HepG2 (cell line): ENCODE measurements around the gene GRIK3. TPM values are rescaled to one million over a fixed set of nuclear protein-coding genes. Genes with fewer than 3 reads are reported as not detected.

ENCODE experiments used
- ATAC-seq: fragments of 200-7000 bp; cut with Tn5 transposase; 3 replicates; pipeline ENCODE4 v1.9.1; 2020; ENCODE audit warnings: mild to moderate bottlenecking, moderate library complexity
- BruUV-seq: library from RNA; stranded (reverse); fragments of 400-500 nt; replicated peaks from 2 replicates; lab custom pipeline; 2021; lab: Mats Ljungman, UMichigan
- CTCF ChIA-PET: fragments of 300-600 bp; formaldehyde crosslinking; extraction: SDS; loops from one replicate; lab custom pipeline; 2021; ENCODE audit warnings: low total read pairs, inconsistent platforms, low intra/inter-chr PET ratio; lab: Yijun Ruan, JAX
- POLR2A ChIA-PET: fragments of 350-600 bp; sonication (Branson Sonifier 250); formaldehyde crosslinking; loops from one replicate; lab custom pipeline; 2020; ENCODE audit warnings: antibody characterized with exemption, inconsistent platforms; lab: Yijun Ruan, JAX
- DNase-seq: peaks from one replicate; pipeline ENCODE4 v3.0.0-alpha.2; 2015; ENCODE audit warnings: low spot score
- FAIRE-seq: peaks from 3 replicates; lab custom pipeline; 2011; peaks lifted over from hg19 to GRCh38; lab: Jason Lieb, UNC
- H2AFZ ChIP-seq: one replicate; pipeline ENCODE4 v1.6.1; 2011; ENCODE audit warnings: low read length, inconsistent platforms
- H3K27ac ChIP-seq: fragments of 300-600 bp; 3 replicates; pipeline ENCODE4 v1.8.0; 2011; ENCODE audit warnings: mixed run types, mild to moderate bottlenecking, mixed read lengths, low read length, inconsistent platforms; ENCODE audit not compliant: insufficient read depth; ENCODE audit errors: extremely low read length
- H3K27me3 ChIP-seq, 2 experiments: fragments of 200-600 bp in 1 of 2; 2 replicates in 1 of 2; 3 replicates in 1 of 2; pipeline versions ENCODE4 v1.6.0 to v1.8.0; 2011; ENCODE audit warnings: low read length in 2 of 2, mild to moderate bottlenecking in 2 of 2, moderate library complexity in 2 of 2, inconsistent platforms in 1 of 2; ENCODE audit not compliant: insufficient read depth in 2 of 2, control insufficient read depth in 1 of 2
- H3K36me3 ChIP-seq, 2 experiments: fragments of 200-600 bp in 1 of 2; replicated peaks in 1 of 2; 2 replicates in 1 of 2; 3 replicates in 1 of 2; pipeline versions ENCODE4 v1.5.1 to v1.8.0; 2011; ENCODE audit warnings: low read length in 2 of 2, inconsistent platforms in 1 of 2; ENCODE audit not compliant: insufficient read depth in 2 of 2, control insufficient read depth in 1 of 2
- H3K4me1 ChIP-seq: 2 replicates; pipeline ENCODE4 v1.5.1; 2012; ENCODE audit warnings: low read length, inconsistent platforms; ENCODE audit not compliant: insufficient read depth
- H3K4me2 ChIP-seq: 2 replicates; pipeline ENCODE4 v1.6.0; 2011; ENCODE audit warnings: low read depth, low read length, inconsistent platforms
- H3K4me3 ChIP-seq, 3 experiments: fragments of 200-600 bp in 1 of 3; sonication (generic), shearing (Covaris generic) in 1 of 3; replicated peaks in 1 of 3; 2 replicates each; pipeline ENCODE4 v1.5.1; 2011 to 2016; ENCODE audit warnings: low read length in 3 of 3, inconsistent platforms in 2 of 3, low read depth in 2 of 3, mild to moderate bottlenecking in 2 of 3, control low read depth in 1 of 3, mixed read lengths in 1 of 3; ENCODE audit not compliant: insufficient read depth in 1 of 3
- H3K79me2 ChIP-seq: one replicate; pipeline ENCODE4 v1.6.1; 2011; ENCODE audit warnings: low read length, inconsistent platforms; ENCODE audit not compliant: insufficient read depth
- H3K9ac ChIP-seq: 2 replicates; pipeline ENCODE4 v1.6.0; 2011; ENCODE audit warnings: mild to moderate bottlenecking, low read depth, low read length, inconsistent platforms; ENCODE audit not compliant: insufficient read depth
- H3K9me3 ChIP-seq: 2 replicates; pipeline ENCODE4 v1.5.1; 2012; ENCODE audit warnings: mild to moderate bottlenecking, low read length
- H4K20me1 ChIP-seq: 2 replicates; pipeline ENCODE4 v1.6.0; 2011; ENCODE audit warnings: inconsistent platforms, mild to moderate bottlenecking, low read length, moderate library complexity; ENCODE audit not compliant: insufficient read depth
- ATF1 ChIP-seq: IDR thresholded peaks from 2 replicates; pipeline ENCODE4 v1.6.1; 2016; ENCODE audit warnings: mild to moderate bottlenecking, control low read depth
- GATA4 ChIP-seq: sonication (generic); IDR thresholded peaks from 2 replicates; pipeline ENCODE4 v1.6.1; 2016; ENCODE audit warnings: antibody characterized with exemption, low read depth, borderline replicate concordance
- MIER2 ChIP-seq: IDR thresholded peaks from 2 replicates; pipeline ENCODE4 v1.6.1; 2016; ENCODE audit warnings: missing biosample characterization, missing genetic modification reagents
- PHF5A ChIP-seq: IDR thresholded peaks from one replicate; pipeline ENCODE4 v1.6.1; 2018; ENCODE audit warnings: low read depth, missing genetic modification reagents; ENCODE audit not compliant: unreplicated experiment
- RAD21 ChIP-seq: fragments of 450-650 bp; formaldehyde crosslinking; IDR thresholded peaks from 2 replicates; pipeline ENCODE4 v1.5.0; 2020; ENCODE audit warnings: mild to moderate bottlenecking
- RBM22 ChIP-seq: fragments of 200-400 bp; formaldehyde crosslinking; optimal IDR thresholded peaks from 2 replicates; pipeline ENCODE3; 2017; ENCODE audit warnings: mild to moderate bottlenecking, low read length, moderate library complexity
- SAP130 ChIP-seq: IDR thresholded peaks from 2 replicates; pipeline ENCODE4 v1.6.1; 2016; ENCODE audit warnings: low read depth
- SOX5 ChIP-seq: IDR thresholded peaks from 2 replicates; pipeline ENCODE4 v1.6.1; 2016; ENCODE audit warnings: borderline replicate concordance
- SP1 ChIP-seq, 2 experiments: fragments of 450-650 bp in 1 of 2; sonication (generic) in 1 of 2; formaldehyde crosslinking in 1 of 2; IDR thresholded peaks; 2 replicates each; pipeline versions ENCODE4 v1.4.0 to v1.6.1; 2016 to 2020; ENCODE audit warnings: missing genetic modification reagents in 1 of 2
- THAP11 ChIP-seq: IDR thresholded peaks from 2 replicates; pipeline ENCODE4 v1.6.1; 2016; ENCODE audit warnings: missing biosample characterization, missing genetic modification reagents
- ZBTB3 ChIP-seq: sonication (generic); formaldehyde crosslinking; IDR thresholded peaks from 2 replicates; pipeline ENCODE4 v1.4.0; 2020; ENCODE audit warnings: low read depth, mild to moderate bottlenecking, moderate library complexity, missing genetic modification reagents, borderline replicate concordance
- ZC3H4 ChIP-seq: sonication (generic); formaldehyde crosslinking; IDR thresholded peaks from 2 replicates; pipeline ENCODE4 v1.4.0; 2020; ENCODE audit warnings: missing genetic modification reagents, borderline replicate concordance
- ZMYM4 ChIP-seq: sonication (generic); formaldehyde crosslinking; IDR thresholded peaks from 2 replicates; pipeline ENCODE4 v1.8.1; 2023; ENCODE audit warnings: mild to moderate bottlenecking, missing genetic modification reagents
- ZNF350 ChIP-seq: sonication (generic); formaldehyde crosslinking; IDR thresholded peaks from 2 replicates; pipeline ENCODE4 v1.4.0; 2020; ENCODE audit warnings: mild to moderate bottlenecking, low read depth, missing genetic modification reagents, borderline replicate concordance
- ZNF589 ChIP-seq: sonication (generic); formaldehyde crosslinking; conservative IDR thresholded peaks from 2 replicates; pipeline ENCODE4 v1.8.0; 2022; ENCODE audit warnings: mild to moderate bottlenecking, moderate library complexity, missing genetic modification reagents
- ZNF614 ChIP-seq: IDR thresholded peaks from 2 replicates; pipeline ENCODE4 v1.6.1; 2018; ENCODE audit warnings: missing biosample characterization, missing genetic modification reagents, inconsistent platforms, borderline replicate concordance
- ZSCAN31 ChIP-seq: sonication (generic); formaldehyde crosslinking; IDR thresholded peaks from 2 replicates; pipeline ENCODE4 v1.5.0; 2020; ENCODE audit warnings: low read depth, mild to moderate bottlenecking, missing genetic modification reagents
- WGBS: methylation state at CpG from one replicate; pipeline ENCODE4 v1.1.6; 2017; ENCODE audit warnings: low lambda C conversion rate; 5-methylcytosine and 5-hydroxymethylcytosine counted together
- in situ Hi-C: cut with HindIII; loops from 2 replicates; pipeline ENCODE4 v1.10.0; 2017; ENCODE audit warnings: low pct_unique_long_range_greater_than_20kb; ENCODE audit not compliant: extremely low pct_ligation_motif_present
- intact Hi-C: fragments of 100-400 bp; cut with micrococcal nuclease; formaldehyde crosslinking; loops from one replicate; pipeline ENCODE4 v1.10.0; 2022; ENCODE audit not compliant: unreplicated experiment
- polyA plus RNA-seq, 8 experiments: library from polyadenylated mRNA; depleted of rRNA in 3 of 8; stranded (reverse) in 7 of 8; unstranded in 1 of 8; fragments of >200 nt; fragmentation: Illumina TruSeq in 4 of 8; extraction: Trizol in 4 of 8; gene quantifications; 2 replicates each; pipeline versions ENCODE4 v1.2.1 to v1.2.3, GENCODE V29; 2011 to 2016; ENCODE audit warnings: low read depth in 4 of 8, missing spikeins in 1 of 8, mixed read lengths in 1 of 8; ENCODE audit not compliant: insufficient read depth in 1 of 8
- total RNA-seq, 5 experiments: library from RNA; depleted of rRNA; stranded (reverse); fragments of >200 nt; fragmentation: Illumina TruSeq; extraction: Trizol; gene quantifications; 2 replicates each; pipeline ENCODE4 v1.2.3, GENCODE V29; 2016; ENCODE audit warnings: low read depth in 1 of 5
- TF ChIP-seq, protein P1 (sequence below): sonication (generic); formaldehyde crosslinking; IDR thresholded peaks from 2 replicates; pipeline ENCODE4 v1.8.0; 2022; ENCODE audit warnings: missing genetic modification reagents, mild to moderate bottlenecking, moderate library complexity, borderline replicate concordance
- TF ChIP-seq, protein P2 (sequence below): sonication (generic); formaldehyde crosslinking; IDR thresholded peaks from 2 replicates; pipeline ENCODE4 v1.4.0; 2020; ENCODE audit warnings: missing genetic modification reagents; ENCODE audit errors: not compliant biosample characterization
- TF ChIP-seq, protein P3 (sequence below): sonication (generic); formaldehyde crosslinking; IDR thresholded peaks from 2 replicates; pipeline ENCODE4 v1.4.0; 2020; ENCODE audit warnings: missing genetic modification reagents

Gene GRIK3
- total and polyA plus RNA-seq, 2 of the 13 experiments (the other 11 are each of a cell fraction or from before 2014, with no cell fraction given), result not detected

DNA sequence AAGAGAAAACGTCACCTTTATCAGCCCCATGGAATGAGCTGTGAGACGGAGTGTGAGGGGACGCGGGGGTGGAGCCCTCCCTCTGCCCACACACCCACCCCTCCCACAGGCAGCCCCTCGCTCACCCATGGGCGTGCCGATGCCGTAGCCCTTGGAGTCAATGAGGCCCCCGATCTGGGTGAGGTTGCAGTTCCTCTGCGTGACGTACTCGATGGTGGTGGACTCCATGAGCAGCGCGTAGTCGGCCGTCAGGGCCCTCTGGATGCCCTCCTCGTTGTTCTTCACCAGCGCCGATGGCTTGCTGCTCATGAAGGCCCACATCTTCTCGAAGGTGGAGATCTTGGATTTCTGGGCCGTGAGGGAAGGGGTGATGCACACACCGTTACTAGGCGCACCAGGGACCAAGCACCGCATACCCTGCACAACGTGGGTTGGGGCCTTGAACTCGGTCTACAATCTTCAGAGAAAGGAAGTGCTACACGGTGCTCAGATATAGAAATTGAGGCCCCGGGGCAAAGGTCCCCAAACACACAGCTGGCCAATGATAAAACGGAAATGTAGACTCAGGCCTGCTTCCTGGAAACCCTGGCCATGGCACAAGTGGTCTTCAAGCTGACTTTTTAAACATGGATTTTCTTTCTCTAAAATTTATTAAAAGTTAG, 228.2 kb downstream of the GRIK3 start:
- no TSS peak for BruUV-seq
- no peak for DNase-seq
- no peaks in the 10 kb centered on the region for H3K4me1 ChIP-seq
- H3K9ac ChIP-seq, result no peak overlapping the region
- H3K27me3 ChIP-seq, result peaks cover 9 to 36% of the 10 kb centered on the region in 2 experiments; a peak in 4 of 5 replicates
- no peak overlapping the region for H2AFZ ChIP-seq
- intact Hi-C loops, result no loop called here
- ChIA-PET POLR2A (no interaction called here), CTCF (no interaction called here)
- no peak overlapping the region for H3K27ac ChIP-seq
- in situ Hi-C loops, result no loop called here
- WGBS, result 14% methylated on average over 12 of the region's 29 CpGs
- no peaks in the 10 kb centered on the region for H3K36me3 ChIP-seq
- ATAC-seq, result no peak
- no peaks in the 10 kb centered on the region for H4K20me1 ChIP-seq
- no peak overlapping the region for H3K4me2 ChIP-seq
- no peak for FAIRE-seq
- no peaks in the 10 kb centered on the region for H3K9me3 ChIP-seq
- H3K4me3 ChIP-seq, result no peak overlapping the region
- TF ChIP-seq SOX5 (CRISPR knock-in tag), result no peak
- TF ChIP-seq, protein P1, sequence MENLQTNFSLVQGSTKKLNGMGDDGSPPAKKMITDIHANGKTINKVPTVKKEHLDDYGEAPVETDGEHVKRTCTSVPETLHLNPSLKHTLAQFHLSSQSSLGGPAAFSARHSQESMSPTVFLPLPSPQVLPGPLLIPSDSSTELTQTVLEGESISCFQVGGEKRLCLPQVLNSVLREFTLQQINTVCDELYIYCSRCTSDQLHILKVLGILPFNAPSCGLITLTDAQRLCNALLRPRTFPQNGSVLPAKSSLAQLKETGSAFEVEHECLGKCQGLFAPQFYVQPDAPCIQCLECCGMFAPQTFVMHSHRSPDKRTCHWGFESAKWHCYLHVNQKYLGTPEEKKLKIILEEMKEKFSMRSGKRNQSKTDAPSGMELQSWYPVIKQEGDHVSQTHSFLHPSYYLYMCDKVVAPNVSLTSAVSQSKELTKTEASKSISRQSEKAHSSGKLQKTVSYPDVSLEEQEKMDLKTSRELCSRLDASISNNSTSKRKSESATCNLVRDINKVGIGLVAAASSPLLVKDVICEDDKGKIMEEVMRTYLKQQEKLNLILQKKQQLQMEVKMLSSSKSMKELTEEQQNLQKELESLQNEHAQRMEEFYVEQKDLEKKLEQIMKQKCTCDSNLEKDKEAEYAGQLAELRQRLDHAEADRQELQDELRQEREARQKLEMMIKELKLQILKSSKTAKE (CRISPR knock-in tag), result no peak
- TF ChIP-seq ZBTB3 (CRISPR knock-in tag), result no peak
- no peak for TF ChIP-seq PHF5A
- no peak for TF ChIP-seq ZNF589
- no peak for TF ChIP-seq RBM22
- TF ChIP-seq SAP130 (CRISPR knock-in tag), result no peak
- no peak for TF ChIP-seq ZNF350 (CRISPR knock-in tag)
- TF ChIP-seq SP1 (IDR thresholded peaks at IDR 0.05), result no peak
- no peak for TF ChIP-seq SP1 (CRISPR knock-in tag; IDR thresholded peaks at IDR 0.05)
- no peak for TF ChIP-seq ZSCAN31
- no peak for TF ChIP-seq ZC3H4 (CRISPR knock-in tag)
- TF ChIP-seq ZMYM4 (CRISPR knock-in tag), result no peak
- no peak for TF ChIP-seq GATA4
- TF ChIP-seq RAD21, result no peak
- TF ChIP-seq MIER2 (CRISPR knock-in tag), result no peak
- TF ChIP-seq, protein P2, sequence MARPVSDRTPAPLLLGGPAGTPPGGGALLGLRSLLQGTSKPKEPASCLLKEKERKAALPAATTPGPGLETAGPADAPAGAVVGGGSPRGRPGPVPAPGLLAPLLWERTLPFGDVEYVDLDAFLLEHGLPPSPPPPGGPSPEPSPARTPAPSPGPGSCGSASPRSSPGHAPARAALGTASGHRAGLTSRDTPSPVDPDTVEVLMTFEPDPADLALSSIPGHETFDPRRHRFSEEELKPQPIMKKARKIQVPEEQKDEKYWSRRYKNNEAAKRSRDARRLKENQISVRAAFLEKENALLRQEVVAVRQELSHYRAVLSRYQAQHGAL, result no peak
- TF ChIP-seq, protein P3, sequence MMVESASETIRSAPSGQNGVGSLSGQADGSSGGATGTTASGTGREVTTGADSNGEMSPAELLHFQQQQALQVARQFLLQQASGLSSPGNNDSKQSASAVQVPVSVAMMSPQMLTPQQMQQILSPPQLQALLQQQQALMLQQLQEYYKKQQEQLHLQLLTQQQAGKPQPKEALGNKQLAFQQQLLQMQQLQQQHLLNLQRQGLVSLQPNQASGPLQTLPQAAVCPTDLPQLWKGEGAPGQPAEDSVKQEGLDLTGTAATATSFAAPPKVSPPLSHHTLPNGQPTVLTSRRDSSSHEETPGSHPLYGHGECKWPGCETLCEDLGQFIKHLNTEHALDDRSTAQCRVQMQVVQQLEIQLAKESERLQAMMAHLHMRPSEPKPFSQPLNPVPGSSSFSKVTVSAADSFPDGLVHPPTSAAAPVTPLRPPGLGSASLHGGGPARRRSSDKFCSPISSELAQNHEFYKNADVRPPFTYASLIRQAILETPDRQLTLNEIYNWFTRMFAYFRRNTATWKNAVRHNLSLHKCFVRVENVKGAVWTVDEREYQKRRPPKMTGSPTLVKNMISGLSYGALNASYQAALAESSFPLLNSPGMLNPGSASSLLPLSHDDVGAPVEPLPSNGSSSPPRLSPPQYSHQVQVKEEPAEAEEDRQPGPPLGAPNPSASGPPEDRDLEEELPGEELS, result no peak
- TF ChIP-seq ATF1 (CRISPR knock-in tag), result no peak
- TF ChIP-seq ZNF614 (CRISPR knock-in tag), result no peak
- no peak for TF ChIP-seq THAP11 (CRISPR knock-in tag)
- TF ChIP-seq, all 625 proteins: peak for 0
- H3K79me2 ChIP-seq, result no peaks in the 10 kb centered on the region
